ENCODE results near the gene MAU2. TPM values are rescaled to one million over a fixed set of nuclear protein-coding genes. Genes with fewer than 3 reads are reported as not detected.
A peak's percentile ranks its signal among the peaks of the same experiment; 100 is the strongest.

MAU2 gene
- total RNA-seq, 1 experiment from 2014 or later: 48.4 TPM

DNA sequence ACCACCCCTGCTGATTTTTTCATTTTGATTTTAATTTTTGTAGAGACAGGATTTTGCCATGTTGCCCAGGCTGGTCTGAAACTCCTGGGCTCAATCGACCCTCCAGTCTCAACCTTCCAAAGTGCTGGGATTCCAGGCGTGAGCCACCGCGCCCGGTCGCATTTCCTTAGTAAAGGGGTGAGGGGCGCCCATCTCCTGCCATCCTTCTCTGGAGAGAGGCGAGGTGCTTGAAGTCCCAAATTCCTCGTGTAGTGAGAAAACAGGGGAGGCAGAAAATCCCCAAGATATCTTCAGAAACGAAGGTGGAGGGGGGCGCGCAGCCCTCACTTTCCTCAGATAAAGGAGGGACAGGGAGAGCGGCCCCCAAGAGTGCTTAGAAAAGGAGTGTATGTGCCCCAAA lies 63.9 kb downstream of the MAU2 start:
- H2BK5ac ChIP-seq (ENCODE audit: insufficient read length, low read length): no peak overlapping the region
- H2BK15ac ChIP-seq (ENCODE audit: low read depth, low read length): no peak overlapping the region
- TF ChIP-seq, protein P1, sequence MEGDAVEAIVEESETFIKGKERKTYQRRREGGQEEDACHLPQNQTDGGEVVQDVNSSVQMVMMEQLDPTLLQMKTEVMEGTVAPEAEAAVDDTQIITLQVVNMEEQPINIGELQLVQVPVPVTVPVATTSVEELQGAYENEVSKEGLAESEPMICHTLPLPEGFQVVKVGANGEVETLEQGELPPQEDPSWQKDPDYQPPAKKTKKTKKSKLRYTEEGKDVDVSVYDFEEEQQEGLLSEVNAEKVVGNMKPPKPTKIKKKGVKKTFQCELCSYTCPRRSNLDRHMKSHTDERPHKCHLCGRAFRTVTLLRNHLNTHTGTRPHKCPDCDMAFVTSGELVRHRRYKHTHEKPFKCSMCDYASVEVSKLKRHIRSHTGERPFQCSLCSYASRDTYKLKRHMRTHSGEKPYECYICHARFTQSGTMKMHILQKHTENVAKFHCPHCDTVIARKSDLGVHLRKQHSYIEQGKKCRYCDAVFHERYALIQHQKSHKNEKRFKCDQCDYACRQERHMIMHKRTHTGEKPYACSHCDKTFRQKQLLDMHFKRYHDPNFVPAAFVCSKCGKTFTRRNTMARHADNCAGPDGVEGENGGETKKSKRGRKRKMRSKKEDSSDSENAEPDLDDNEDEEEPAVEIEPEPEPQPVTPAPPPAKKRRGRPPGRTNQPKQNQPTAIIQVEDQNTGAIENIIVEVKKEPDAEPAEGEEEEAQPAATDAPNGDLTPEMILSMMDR (conservative IDR thresholded peaks at IDR 0.05): no peak
- H3K56ac ChIP-seq (ENCODE audit: insufficient read length, low read depth, low read length): no peak overlapping the region
- no peak overlapping the region for H3K27ac ChIP-seq (ENCODE audit: insufficient read length, low read depth, low read length)
- H3K23ac ChIP-seq (ENCODE audit: insufficient read length, low read depth, low read length): no peak overlapping the region
- peak overlapping the region; percentile 59 to 79 for H3K4me3 Mint-ChIP-seq
- H3K79me2 ChIP-seq (ENCODE audit: insufficient read depth, low read length): peaks cover 4% of the 10 kb centered on the region; the same call in 1 of the 2 replicates
- no peak overlapping the region for H3T11ph ChIP-seq (ENCODE audit: low read length)
- no peaks in the 10 kb centered on the region; the same call in 1 of the 2 replicates for H3K4me1 ChIP-seq (ENCODE audit: insufficient read depth, low read length)
- H3K23me2 ChIP-seq (ENCODE audit: insufficient read length, low read depth, low read length, poor library complexity, severe bottlenecking): peaks cover 10% of the 10 kb centered on the region
- no peak overlapping the region for H3K4ac ChIP-seq (ENCODE audit: low read depth, low read length)
- no peak overlapping the region for H2BK20ac ChIP-seq (ENCODE audit: low read depth, low read length, poor library complexity, severe bottlenecking)
- H3K9me3 ChIP-seq (ENCODE audit: control insufficient read depth, low read depth, low read length): no peaks in the 10 kb centered on the region
- no peak for DNase-seq
- peaks cover 4% of the 10 kb centered on the region; the same call in 1 of the 2 replicates for H3K27me3 Mint-ChIP-seq (ENCODE audit: low read depth)
- peak overlapping the region; percentile 57 for H3K14ac ChIP-seq (ENCODE audit: insufficient read depth, low read length)
- no peak overlapping the region for H2BK120ac ChIP-seq (ENCODE audit: low read depth, low read length, poor library complexity, severe bottlenecking)
- H4K8ac ChIP-seq (replicated peaks; ENCODE audit: insufficient read length, low read depth, low read length): no peak overlapping the region
- H3K27ac Mint-ChIP-seq: no peak overlapping the region
- peaks cover 5% of the 10 kb centered on the region for H3K79me1 ChIP-seq (ENCODE audit: insufficient read depth, low read depth, low read length, poor library complexity, severe bottlenecking)
- peak overlapping the region; percentile 59 for H3K9ac ChIP-seq (ENCODE audit: extremely low read depth, insufficient read length, low read length)
- H4K5ac ChIP-seq (ENCODE audit: insufficient read length, low read depth, low read length): no peak overlapping the region
- no peak overlapping the region for H2AFZ ChIP-seq (ENCODE audit: low read length)
- peak overlapping the region; percentile 51 for H3K18ac ChIP-seq (ENCODE audit: insufficient read length, low read depth, low read length)
- H3K36me3 Mint-ChIP-seq (ENCODE audit: insufficient read depth in 1 of 3, low read depth in 3 of 3): peaks cover 0 to 9% (median 3%) of the 10 kb centered on the region in 3 experiments; a peak in 2 of 7 replicates
- H2BK12ac ChIP-seq (ENCODE audit: insufficient read length, low read depth, low read length): no peak overlapping the region
- H3K9me3 Mint-ChIP-seq: peaks cover 4 to 5% of the 10 kb centered on the region in 2 experiments; a peak in 4 of 5 replicates
- peaks cover 24 to 28% of the 10 kb centered on the region in 2 experiments for H3K4me1 Mint-ChIP-seq
- peak overlapping the region; percentile 82 for H3K4me2 ChIP-seq (ENCODE audit: insufficient read depth, insufficient read length, low read length)
- H3K27me3 ChIP-seq (ENCODE audit: insufficient read depth, low read length): no peaks in the 10 kb centered on the region
- no peak overlapping the region for H2AK5ac ChIP-seq (ENCODE audit: insufficient read length, low read length)
- H4K20me1 ChIP-seq (ENCODE audit: control insufficient read depth, insufficient read depth, insufficient read length): no peaks in the 10 kb centered on the region
- no CpG with 5 or more reads among the region's 13 CpGs for WGBS (ENCODE audit: extremely low coverage, insufficient read length, low lambda C conversion rate)
- H4K91ac ChIP-seq (ENCODE audit: insufficient read length, low read depth, low read length): peak overlapping the region; percentile 33

All from H9 (cell line).